Stimulated activated CD4-positive, alpha-beta T cell treated with anti-CD3 and anti-CD28 coated beads, Interleukin-4, amount 100 ng/mL, for 4 hours (primary cell): ENCODE data around the gene GALNT6.

Source experiments
- DNase-seq, 2 experiments: peaks; one replicate each; pipeline ENCODE4 v3.0.0-alpha.2; 2020

GALNT6 gene

GRCh38 chr12:51391283-51392123 is at the start of gene GALNT6:
GALNT6 (minus strand) TSS chr12:51391406; CDS start chr12:51379781, 11,625 bp downstream.
- peak; percentile 68 to 75 for DNase-seq

DNA sequence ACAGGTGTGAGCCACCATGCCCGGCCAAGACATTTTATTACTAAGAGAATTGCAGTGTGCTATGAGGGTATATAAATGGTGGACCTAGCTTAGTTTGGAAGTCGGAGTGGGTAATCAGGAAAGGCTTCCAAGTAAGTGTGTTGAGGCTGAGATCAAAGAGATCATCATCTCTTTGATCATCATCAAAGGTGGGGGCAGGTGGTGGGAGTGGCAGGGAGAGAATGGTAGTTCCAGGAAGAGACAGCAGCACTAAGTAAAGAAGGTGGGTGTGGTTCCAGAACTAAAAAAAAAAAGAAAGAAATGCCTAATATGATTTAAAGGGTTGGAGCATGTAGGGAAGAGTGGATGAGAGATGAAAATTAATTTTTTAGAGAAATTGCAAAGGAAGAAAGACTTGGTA is 48.1 kb upstream of the GALNT6 start:
- DNase-seq = no peak

GRCh38 chr12:51437431-51437830 is 46.2 kb upstream of the GALNT6 start:
- no peak for DNase-seq

DNA sequence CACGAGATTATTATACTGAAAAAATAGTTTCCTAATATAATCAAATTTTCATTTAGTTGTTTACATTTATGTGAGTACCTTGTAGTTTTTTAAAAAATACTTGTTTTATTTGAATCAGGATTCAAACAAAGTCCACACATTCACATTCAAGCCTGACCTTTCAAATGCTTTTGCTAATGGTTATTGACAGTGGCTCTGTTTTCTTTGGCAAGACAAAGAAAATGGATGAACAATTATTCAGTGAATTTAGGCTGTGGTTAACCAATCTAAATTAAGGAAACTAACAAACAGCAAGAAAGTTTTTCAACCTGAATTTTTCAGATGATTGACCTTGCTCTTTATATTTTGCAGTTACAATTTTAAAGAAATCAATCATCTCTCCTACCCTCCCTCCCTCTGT is 43.1 kb upstream of the GALNT6 start:
- DNase-seq = no peak

DNA sequence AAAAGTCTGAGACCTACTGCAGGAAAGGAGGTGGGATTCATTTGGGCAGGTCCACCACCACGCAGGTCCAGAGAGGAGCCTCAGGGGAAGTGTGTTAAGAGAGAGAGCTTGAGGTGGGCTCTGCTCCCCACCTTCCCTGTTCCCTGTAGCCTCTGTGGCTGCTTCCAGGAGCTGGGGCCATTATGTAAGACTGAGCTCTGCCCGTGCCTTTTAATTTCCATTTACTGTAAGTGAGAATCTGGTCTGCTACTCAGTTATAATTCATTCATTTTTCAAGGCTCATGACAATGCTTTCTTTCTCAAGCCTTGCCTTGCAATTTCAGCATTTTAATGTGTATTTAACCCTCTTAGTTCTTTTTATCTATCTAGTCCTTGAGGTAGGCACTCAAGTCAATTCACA is 41.7 kb upstream of the GALNT6 start:
- DNase-seq = no peak

GRCh38 chr12:51430196-51430895 is 39.1 kb upstream of the GALNT6 start:
- no peak for DNase-seq

GRCh38 chr12:51429700-51430099 is 38.5 kb upstream of the GALNT6 start:
- no peak for DNase-seq

- no peak for DNase-seq
Measured at GRCh38 chr12:51428256-51428655, 37.0 kb upstream of the GALNT6 start.

GRCh38 chr12:51424662-51425539 is 33.7 kb upstream of the GALNT6 start, which contains the start of gene SLC4A8:
SLC4A8 (plus strand) TSS chr12:51424831; CDS start chr12:51424988, 157 bp downstream.
- DNase-seq = peak; percentile 58 to 64

DNA sequence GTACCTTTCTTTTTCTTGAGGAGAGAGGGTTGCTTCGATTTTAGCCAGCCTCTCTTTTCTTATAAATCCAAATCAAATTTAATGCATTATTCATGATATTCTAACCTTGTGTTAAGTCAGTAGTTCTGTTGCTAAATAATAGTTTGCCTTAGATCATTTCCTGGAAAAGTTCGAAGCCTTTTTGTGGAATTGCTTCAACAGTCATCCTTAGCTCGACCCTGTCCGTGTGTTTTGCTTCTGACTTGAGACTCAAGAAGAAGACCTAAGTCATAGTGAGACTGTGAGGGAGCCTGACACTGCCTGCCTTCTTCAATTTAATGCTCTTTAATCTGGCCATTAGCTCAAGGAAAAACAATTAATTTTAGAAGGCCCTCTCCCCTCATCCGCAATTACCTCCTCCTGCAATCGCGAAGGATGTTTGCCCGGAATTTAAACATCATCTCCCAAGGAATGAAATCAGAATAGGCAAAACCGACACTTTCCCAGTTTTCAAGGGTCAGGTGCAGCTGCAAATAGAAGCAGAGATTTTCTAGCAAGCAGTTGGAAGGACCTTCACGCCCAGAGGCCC is 33.0 kb upstream of the GALNT6 start:
- no peak for DNase-seq

- DNase-seq = peak in 1 of 2 experiments; percentile 21
Measured at GRCh38 chr12:51421266-51421884, 30.2 kb upstream of the GALNT6 start.

- no peak for DNase-seq
Measured at GRCh38 chr12:51419425-51420193, 28.4 kb upstream of the GALNT6 start.

DNA sequence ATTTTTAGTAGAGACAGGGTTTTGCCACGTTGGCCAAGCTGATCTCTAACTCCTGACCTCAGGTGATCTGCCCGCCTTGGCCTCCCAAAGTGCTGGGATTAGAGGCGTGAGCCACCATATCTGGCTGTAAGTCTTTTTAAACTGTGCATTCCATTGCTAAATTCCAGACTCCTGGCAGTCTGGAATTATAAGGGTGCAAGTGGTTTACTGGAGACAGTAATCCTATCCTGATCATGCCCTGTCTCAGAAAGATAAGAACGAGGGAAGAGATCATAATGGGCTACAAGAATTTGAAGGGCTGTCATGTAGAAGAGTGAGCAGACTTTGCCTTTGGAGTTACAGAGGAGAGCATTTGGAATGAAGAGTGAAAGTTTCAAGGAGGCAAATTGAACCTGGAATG is 26.6 kb upstream of the GALNT6 start:
- no peak for DNase-seq

DNA sequence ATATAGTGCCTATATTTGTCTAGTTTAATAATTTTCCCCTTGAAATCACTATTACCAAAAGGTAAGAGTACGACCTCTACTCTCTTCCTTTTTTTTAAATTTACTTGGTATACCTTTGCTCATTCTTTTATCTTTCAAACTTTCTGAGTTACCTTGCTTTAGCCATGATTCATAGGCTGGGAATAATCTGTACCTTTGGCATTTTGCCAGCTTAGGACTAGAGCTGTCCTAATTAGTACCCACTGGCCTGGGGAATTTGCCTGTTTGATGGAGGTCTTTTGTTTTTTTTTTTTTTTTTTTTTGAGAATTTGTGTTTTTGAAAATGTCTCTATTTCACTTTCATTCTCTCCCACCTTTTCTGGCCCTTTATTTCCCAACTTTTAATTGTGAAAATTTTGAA is 24.7 kb upstream of the GALNT6 start:
- DNase-seq = no peak

- DNase-seq = no peak
Measured at GRCh38 chr12:51413791-51414190, 22.6 kb upstream of the GALNT6 start.

DNA sequence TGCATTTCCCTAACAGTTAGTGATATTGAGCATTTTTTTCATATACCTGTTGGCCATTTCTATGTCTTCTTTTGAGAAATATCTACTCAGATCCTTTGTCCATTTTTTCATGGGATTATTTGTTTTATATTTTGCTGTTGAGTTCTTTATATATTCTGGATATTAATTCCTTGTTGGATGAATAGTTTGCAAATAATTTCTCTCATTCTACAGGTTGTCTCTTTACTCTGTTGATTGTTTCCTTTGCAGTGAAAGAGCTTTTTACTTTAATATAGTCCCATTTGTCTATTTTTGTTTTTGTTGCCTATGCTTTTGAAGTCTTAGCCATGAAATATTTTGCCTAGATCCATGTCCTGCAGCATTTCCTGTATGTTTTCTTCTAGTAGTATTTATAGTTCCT is 21.9 kb upstream of the GALNT6 start:
- DNase-seq = no peak

DNA sequence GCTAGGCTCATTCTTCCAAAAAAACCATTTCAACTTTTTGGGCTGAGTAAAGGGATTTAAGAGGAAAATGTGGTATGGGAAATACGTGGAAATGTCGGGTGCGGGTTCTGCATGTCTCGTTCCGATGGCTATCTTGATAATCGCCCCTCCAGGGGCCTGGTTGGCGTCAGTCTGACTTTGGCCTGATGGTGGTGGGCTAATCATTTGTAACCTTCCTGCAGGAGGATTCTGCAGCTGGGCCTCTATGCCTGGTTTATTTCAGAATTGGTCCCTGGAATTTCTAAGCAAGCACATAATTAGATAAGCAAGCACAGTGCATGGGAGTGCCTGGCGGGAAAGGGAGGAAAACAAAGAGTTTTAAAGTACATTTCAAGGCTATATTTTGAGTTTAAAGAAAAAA is 18.6 kb upstream of the GALNT6 start:
- DNase-seq = no peak

GRCh38 chr12:51407604-51408003 is 16.4 kb upstream of the GALNT6 start:
- no peak for DNase-seq

DNA sequence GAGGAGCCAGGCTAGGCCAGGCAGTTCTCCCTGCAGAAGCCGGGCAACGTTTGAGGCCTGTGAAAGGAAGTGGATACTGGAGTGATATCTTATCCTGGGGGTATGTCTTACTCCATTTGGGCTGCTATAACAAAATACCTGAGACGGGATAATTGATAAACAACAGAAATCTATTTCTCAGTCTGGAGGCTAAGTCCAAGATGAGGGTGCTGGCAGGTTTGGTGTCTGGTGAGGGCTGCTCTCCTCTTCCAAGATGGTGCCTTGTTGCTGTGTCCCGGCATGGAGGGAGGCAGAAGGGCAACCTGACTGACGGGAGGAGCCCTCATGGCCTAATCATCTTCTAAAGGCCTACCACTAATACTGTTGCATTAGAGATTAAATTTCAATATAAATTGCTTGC is 15.7 kb upstream of the GALNT6 start:
- no peak for DNase-seq

- no peak for DNase-seq
Measured at GRCh38 chr12:51406290-51406689, 15.1 kb upstream of the GALNT6 start.

- no peak for DNase-seq
Measured at GRCh38 chr12:51405801-51406207, 14.6 kb upstream of the GALNT6 start.

DNA sequence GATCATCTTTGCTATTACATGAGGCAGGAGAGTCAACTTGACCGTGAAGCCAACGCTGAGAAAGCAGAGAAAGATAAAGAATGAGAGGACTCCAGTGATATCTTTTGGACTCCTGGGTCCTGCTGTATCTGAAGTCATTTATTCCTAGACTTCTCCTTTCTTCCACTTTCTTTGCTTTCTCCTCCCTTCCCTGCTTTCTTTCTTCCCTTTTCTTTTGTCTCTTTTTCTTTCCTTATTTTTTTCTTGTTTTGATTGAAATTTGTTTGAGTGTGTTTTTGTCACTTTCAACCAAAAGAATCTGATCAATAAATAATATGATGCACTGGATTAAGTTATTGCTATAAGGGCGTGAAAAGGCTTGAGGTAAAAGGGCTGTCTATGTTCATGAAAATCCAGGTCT is 13.4 kb upstream of the GALNT6 start:
- no peak for DNase-seq
